ENCODE data around the gene AQP1.

Gene AQP1

DNA sequence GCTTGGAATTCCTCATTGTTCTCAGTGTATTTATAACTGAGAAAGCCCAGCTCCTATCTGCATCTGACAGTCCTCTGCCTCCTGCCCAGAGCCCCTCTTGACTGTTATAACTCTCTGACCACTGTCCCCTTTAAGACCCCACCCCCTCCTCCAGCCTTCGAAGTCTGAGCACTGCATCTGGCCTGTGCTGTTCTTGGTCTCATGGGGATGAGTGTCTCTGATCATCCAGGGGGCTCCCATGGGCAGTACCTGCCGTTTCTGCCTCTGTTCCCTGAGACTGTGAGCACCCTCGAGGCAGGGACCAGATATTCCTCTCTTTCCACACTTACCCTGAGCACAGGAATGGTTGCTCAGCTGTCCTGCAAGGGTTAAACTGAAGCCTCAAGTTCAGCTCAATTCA lies 59.8 kb downstream of the AQP1 start:
- H3K4me3 Mint-ChIP-seq, result no peak overlapping the region
- H3K4me1 Mint-ChIP-seq (ENCODE audit: low read depth), result peaks cover 11% of the 10 kb centered on the region
- no peak overlapping the region for H3K27ac Mint-ChIP-seq
- H3K27me3 Mint-ChIP-seq (ENCODE audit: low read depth), result peaks cover 12% of the 10 kb centered on the region
- H3K36me3 Mint-ChIP-seq (ENCODE audit: low read depth), result no peaks in the 10 kb centered on the region
- no peaks in the 10 kb centered on the region for H3K9me3 Mint-ChIP-seq

DNA sequence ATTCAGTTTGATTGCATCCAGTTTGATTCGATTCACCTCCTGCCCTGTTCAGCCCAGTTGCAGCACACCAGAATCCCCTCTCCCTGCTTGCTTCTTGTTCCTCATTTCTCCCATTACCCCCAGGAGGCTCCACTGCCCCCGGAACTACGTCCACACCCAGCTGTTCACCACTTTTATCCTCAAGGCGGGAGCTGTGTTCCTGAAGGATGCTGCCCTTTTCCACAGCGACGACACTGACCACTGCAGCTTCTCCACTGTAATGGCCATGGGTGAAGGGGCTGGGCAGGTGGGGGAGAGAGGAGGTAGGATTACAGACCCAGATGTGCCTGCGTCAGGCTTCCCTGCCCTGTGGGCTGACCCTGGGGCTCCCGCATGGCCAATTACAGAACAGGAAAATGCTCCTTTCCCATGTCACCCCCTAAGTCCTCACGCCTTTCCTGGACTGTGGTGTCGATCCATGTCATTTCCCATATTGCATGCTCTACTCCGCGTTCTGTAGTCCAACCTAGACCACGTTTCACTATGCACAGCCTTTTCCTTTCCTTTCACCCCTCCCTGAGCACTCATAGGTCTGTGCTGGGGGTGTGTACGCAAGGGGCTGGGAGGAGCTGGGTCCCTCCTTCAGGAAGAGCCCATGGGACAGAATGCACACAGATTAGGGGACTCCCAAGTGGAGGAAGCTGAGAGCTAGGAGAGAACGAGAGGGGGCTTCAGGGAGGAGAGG lies 60.3 kb downstream of the AQP1 start:
- Mint-ChIP-seq H3K9me3 (no peaks in the 10 kb centered on the region), H3K4me3 (no peak overlapping the region), H3K36me3 (ENCODE audit: low read depth) (no peaks in the 10 kb centered on the region), H3K4me1 (ENCODE audit: low read depth) (peaks cover 11% of the 10 kb centered on the region), H3K27ac (no peak overlapping the region), H3K27me3 (ENCODE audit: low read depth) (peaks cover 12% of the 10 kb centered on the region)

DNA sequence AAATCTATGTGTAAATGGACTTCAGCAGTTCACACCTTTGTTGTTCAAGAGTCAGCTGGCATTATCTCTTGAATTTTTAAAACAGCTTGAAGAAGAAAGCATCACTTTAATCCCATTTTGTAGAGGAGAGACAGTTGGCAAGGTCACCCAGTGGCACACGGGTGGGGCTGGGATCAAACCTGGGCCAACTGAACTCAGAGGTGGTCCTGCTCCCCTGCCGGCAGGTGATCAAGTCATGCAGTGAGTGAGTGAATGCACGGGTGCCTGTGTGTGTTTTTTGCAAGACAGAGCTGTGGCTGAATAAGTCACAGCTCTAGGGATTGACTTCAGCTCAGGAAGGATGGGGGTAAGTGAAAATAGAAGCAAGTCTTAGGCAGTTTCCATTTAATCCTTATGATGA lies 61.6 kb downstream of the AQP1 start:
- Mint-ChIP-seq H3K4me3 (no peak overlapping the region), H3K27ac (no peak overlapping the region), H3K36me3 (ENCODE audit: low read depth) (no peaks in the 10 kb centered on the region), H3K4me1 (ENCODE audit: low read depth) (peaks cover 12% of the 10 kb centered on the region), H3K9me3 (no peaks in the 10 kb centered on the region), H3K27me3 (ENCODE audit: low read depth) (peaks cover 12% of the 10 kb centered on the region)

DNA sequence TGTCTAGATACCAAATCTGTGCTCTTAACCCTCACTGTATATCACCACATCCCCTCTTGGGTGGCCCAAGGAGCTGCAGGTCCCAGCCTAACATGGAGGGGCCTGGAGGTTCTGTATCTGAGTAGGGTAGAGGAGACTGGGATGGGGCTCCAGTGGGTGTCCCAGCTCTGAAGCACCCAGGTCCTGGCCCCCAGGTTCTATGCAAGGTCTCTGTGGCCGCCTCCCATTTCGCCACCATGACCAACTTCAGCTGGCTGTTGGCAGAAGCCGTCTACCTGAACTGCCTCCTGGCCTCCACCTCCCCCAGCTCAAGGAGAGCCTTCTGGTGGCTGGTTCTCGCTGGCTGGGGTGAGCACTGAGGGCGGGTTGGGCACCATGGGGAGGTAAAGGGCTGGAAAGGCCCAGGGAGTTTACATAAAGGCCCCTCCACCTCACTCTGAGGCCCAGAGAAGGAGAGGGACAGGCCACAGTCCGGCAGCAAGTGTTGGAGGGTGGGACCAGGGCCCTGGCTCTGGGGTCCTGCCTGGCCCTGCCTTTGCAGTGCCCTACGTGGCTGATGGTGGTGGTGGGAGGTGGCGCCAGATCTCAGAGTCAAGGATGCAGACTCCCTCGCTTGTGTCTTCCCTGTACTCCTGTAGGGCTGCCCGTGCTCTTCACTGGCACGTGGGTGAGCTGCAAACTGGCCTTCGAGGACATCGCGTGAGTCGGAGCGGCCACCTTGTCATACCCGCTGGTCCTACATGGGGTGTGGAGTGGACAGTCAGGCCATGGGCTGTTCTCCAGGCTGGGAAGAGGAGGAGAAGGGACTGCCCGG lies 62.3 kb downstream of the AQP1 start:
- peak overlapping the region; percentile 87 for H3K27ac Mint-ChIP-seq
- no peaks in the 10 kb centered on the region for H3K36me3 Mint-ChIP-seq (ENCODE audit: low read depth)
- H3K9me3 Mint-ChIP-seq, result no peaks in the 10 kb centered on the region
- H3K4me1 Mint-ChIP-seq (ENCODE audit: low read depth), result peaks cover 13% of the 10 kb centered on the region
- no peak overlapping the region for H3K4me3 Mint-ChIP-seq
- peaks cover 16% of the 10 kb centered on the region for H3K27me3 Mint-ChIP-seq (ENCODE audit: low read depth)

DNA sequence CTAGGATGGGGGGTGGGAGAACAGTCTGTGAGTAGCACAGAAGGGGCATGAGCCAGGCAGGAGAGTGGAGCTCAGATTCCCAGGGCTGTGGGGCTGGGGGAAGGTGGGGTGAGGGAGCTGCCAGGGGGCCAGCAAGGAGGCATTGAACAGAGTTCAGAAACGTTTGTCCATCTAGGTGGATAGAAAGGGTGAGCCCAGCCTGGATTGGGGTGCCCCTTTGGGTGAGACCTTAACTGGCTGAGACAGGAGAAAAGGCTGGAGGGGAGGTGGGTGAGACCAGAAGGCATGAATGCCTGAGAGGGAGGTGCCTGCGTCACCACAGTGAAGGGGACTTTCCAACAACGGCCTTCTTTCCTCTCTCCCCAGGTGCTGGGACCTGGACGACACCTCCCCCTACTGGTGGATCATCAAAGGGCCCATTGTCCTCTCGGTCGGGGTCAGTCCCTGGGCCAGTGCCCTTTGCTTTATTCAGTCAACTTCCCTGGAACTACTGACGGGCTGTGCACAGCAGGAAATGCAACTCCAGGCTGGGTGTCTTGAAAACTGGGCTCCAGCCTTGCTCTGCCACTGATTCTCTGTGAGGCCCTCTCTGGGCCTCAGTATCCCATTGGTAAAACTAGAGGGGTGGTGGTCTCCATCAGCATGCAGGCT lies 63.1 kb downstream of the AQP1 start:
- Mint-ChIP-seq H3K4me1 (ENCODE audit: low read depth) (peaks cover 13% of the 10 kb centered on the region), H3K9me3 (no peaks in the 10 kb centered on the region), H3K27ac (peak overlapping the region; percentile 87), H3K36me3 (ENCODE audit: low read depth) (no peaks in the 10 kb centered on the region), H3K27me3 (ENCODE audit: low read depth) (peaks cover 21% of the 10 kb centered on the region), H3K4me3 (no peak overlapping the region)
